Measurements from ENCODE around the gene NT5DC4. TPM values are rescaled to one million over a fixed set of nuclear protein-coding genes. Genes with fewer than 3 reads are reported as not detected.

The NT5DC4 gene
- total RNA-seq, 1 donor from 2014 or later = not detected

GRCh38 chr2:112764071-112765044 is 43.5 kb downstream of the NT5DC4 start, which contains the start of gene CKAP2L:
TSS of gene CKAP2L (minus strand) at chr2:112764609. CDS start at chr2:112764598, 11 bp downstream.
- Mint-ChIP-seq H3K36me3 (ENCODE audit: unreplicated experiment) (no peaks in the 10 kb centered on the region), H3K4me1 (ENCODE audit: unreplicated experiment) (peaks cover 52% of the 10 kb centered on the region), H3K27ac (ENCODE audit: unreplicated experiment) (peak within 1 kb of the TSS; percentile 88), H3K27me3 (ENCODE audit: unreplicated experiment) (no peaks in the 10 kb centered on the region), H3K4me3 (ENCODE audit: unreplicated experiment) (peak within 1 kb of the TSS; percentile 94), H3K9me3 (ENCODE audit: unreplicated experiment) (no peaks in the 10 kb centered on the region)
- no peak for TF ChIP-seq CTCF (IDR thresholded peaks at IDR 0.05)
- peak; percentile 98 for DNase-seq (ENCODE audit: extremely low spot score, unreplicated experiment)

GRCh38 chr2:112765251-112765650 is 44.4 kb downstream of the NT5DC4 start:
- no peaks in the 10 kb centered on the region for H3K27me3 Mint-ChIP-seq (ENCODE audit: unreplicated experiment)
- H3K4me3 Mint-ChIP-seq (ENCODE audit: unreplicated experiment) = peak overlapping the region; percentile 94
- H3K4me1 Mint-ChIP-seq (ENCODE audit: unreplicated experiment) = peaks cover 52% of the 10 kb centered on the region
- H3K36me3 Mint-ChIP-seq (ENCODE audit: unreplicated experiment) = no peaks in the 10 kb centered on the region
- TF ChIP-seq CTCF (IDR thresholded peaks at IDR 0.05) = no peak
- DNase-seq (ENCODE audit: extremely low spot score, unreplicated experiment) = no peak
- H3K9me3 Mint-ChIP-seq (ENCODE audit: unreplicated experiment) = no peaks in the 10 kb centered on the region
- peak overlapping the region; percentile 88 for H3K27ac Mint-ChIP-seq (ENCODE audit: unreplicated experiment)

GRCh38 chr2:112767693-112768330 is 47.0 kb downstream of the NT5DC4 start:
- no peaks in the 10 kb centered on the region for H3K27me3 Mint-ChIP-seq (ENCODE audit: unreplicated experiment)
- H3K36me3 Mint-ChIP-seq (ENCODE audit: unreplicated experiment) = no peaks in the 10 kb centered on the region
- peaks cover 31% of the 10 kb centered on the region for H3K4me1 Mint-ChIP-seq (ENCODE audit: unreplicated experiment)
- H3K9me3 Mint-ChIP-seq (ENCODE audit: unreplicated experiment) = no peaks in the 10 kb centered on the region
- H3K4me3 Mint-ChIP-seq (ENCODE audit: unreplicated experiment) = peak overlapping the region; percentile 40
- DNase-seq (ENCODE audit: extremely low spot score, unreplicated experiment) = no peak
- H3K27ac Mint-ChIP-seq (ENCODE audit: unreplicated experiment) = peak overlapping the region; percentile 75
- no peak for TF ChIP-seq CTCF (IDR thresholded peaks at IDR 0.05)

GRCh38 chr2:112768432-112768831 is 47.6 kb downstream of the NT5DC4 start:
- Mint-ChIP-seq H3K4me1 (ENCODE audit: unreplicated experiment) (peaks cover 25% of the 10 kb centered on the region), H3K9me3 (ENCODE audit: unreplicated experiment) (no peaks in the 10 kb centered on the region), H3K36me3 (ENCODE audit: unreplicated experiment) (no peaks in the 10 kb centered on the region), H3K4me3 (ENCODE audit: unreplicated experiment) (no peak overlapping the region), H3K27me3 (ENCODE audit: unreplicated experiment) (no peaks in the 10 kb centered on the region), H3K27ac (ENCODE audit: unreplicated experiment) (peak overlapping the region; percentile 75)
- TF ChIP-seq CTCF (IDR thresholded peaks at IDR 0.05) = peak; percentile 23
- DNase-seq (ENCODE audit: extremely low spot score, unreplicated experiment) = no peak

GRCh38 chr2:112772322-112772721 is 51.5 kb downstream of the NT5DC4 start:
- no peak overlapping the region for H3K4me3 Mint-ChIP-seq (ENCODE audit: unreplicated experiment)
- no peaks in the 10 kb centered on the region for H3K36me3 Mint-ChIP-seq (ENCODE audit: unreplicated experiment)
- H3K27me3 Mint-ChIP-seq (ENCODE audit: unreplicated experiment) = no peaks in the 10 kb centered on the region
- peaks cover 6% of the 10 kb centered on the region for H3K4me1 Mint-ChIP-seq (ENCODE audit: unreplicated experiment)
- H3K27ac Mint-ChIP-seq (ENCODE audit: unreplicated experiment) = no peak overlapping the region
- DNase-seq (ENCODE audit: extremely low spot score, unreplicated experiment) = no peak
- no peaks in the 10 kb centered on the region for H3K9me3 Mint-ChIP-seq (ENCODE audit: unreplicated experiment)
- no peak for TF ChIP-seq CTCF (IDR thresholded peaks at IDR 0.05)
